Memory B cell (primary cell): ENCODE results near the gene TM4SF20.

Source experiments
- ATAC-seq: fragments of 150-1000 bp; cut with Tn5 transposase; 2 replicates; pipeline ENCODE4 v1.10.0; 2021; ENCODE audit warnings: low read depth, mild to moderate bottlenecking, moderate library complexity
- DNase-seq, 2 donors: peaks; one replicate each; pipeline ENCODE4 v3.0.0; 2022; ENCODE audit warnings: low spot score in 2 of 2
- H3K27ac Mint-ChIP-seq: one replicate; pipeline ENCODE4 v1.8.0; 2022; ENCODE audit warnings: mild to moderate bottlenecking, moderate library complexity, mixed read lengths
- H3K27me3 Mint-ChIP-seq: one replicate; pipeline ENCODE4 v1.8.0; 2022; ENCODE audit warnings: mixed read lengths
- H3K36me3 Mint-ChIP-seq: one replicate; pipeline ENCODE4 v1.8.0; 2022; ENCODE audit warnings: mild to moderate bottlenecking, mixed read lengths
- H3K4me1 Mint-ChIP-seq: one replicate; pipeline ENCODE4 v1.8.0; 2022; ENCODE audit warnings: mixed read lengths
- H3K4me3 Mint-ChIP-seq: one replicate; pipeline ENCODE4 v1.8.0; 2022; ENCODE audit warnings: mild to moderate bottlenecking, moderate library complexity, mixed read lengths
- H3K9me3 Mint-ChIP-seq: one replicate; pipeline ENCODE4 v1.8.0; 2022; ENCODE audit warnings: mixed read lengths

Gene TM4SF20

DNA sequence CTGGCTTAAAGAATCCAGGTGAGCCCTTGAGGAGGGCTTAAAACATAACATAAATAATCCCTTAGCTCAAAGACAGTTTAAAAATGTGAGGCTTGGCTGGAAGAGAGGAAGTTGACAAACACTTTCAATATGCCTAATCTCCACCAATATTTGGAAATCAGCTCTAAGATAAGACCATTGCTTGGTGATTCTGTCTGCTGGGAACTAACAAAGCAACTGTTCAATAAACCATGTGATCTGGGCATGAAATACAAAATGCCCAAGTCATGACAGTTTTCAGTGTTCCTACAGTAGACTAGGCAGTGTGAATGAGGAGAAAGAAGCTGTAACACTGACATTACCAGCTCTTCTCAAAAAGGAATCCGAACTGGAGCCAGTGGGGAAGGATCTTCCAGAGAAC lies 43.4 kb downstream of the TM4SF20 start:
- Mint-ChIP-seq H3K9me3 (no peaks in the 10 kb centered on the region), H3K36me3 (peaks cover 30% of the 10 kb centered on the region), H3K27me3 (no peaks in the 10 kb centered on the region), H3K27ac (peak overlapping the region; percentile 38), H3K4me1 (peaks cover 2% of the 10 kb centered on the region), H3K4me3 (no peak overlapping the region)
- ATAC-seq (no peak), DNase-seq (no peak)

DNA sequence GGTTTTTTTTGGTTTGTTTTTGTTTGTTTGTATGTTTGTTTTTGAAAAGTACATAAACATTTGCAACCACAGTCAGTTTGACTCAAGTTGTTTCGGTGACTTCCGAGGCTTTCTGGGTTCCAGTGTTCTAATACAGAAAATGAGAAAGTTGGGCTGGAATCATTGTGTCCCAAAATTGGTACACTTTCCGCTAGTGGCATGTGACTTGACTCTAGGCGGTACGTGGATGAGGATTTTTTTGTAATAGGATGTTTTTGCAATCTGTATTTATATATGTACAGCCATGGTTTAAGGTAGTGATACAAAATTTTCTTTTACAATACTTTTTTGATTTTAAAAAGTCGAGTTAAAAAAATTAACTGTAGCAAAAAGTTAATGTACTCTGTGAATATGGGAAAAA lies 52.3 kb downstream of the TM4SF20 start:
- H3K27ac Mint-ChIP-seq, result peak overlapping the region; percentile 35
- no peak for ATAC-seq
- H3K4me1 Mint-ChIP-seq, result peaks cover 12% of the 10 kb centered on the region
- peak overlapping the region; percentile 14 for H3K4me3 Mint-ChIP-seq
- H3K36me3 Mint-ChIP-seq, result peaks cover 4% of the 10 kb centered on the region
- H3K9me3 Mint-ChIP-seq, result no peaks in the 10 kb centered on the region
- no peak for DNase-seq
- no peaks in the 10 kb centered on the region for H3K27me3 Mint-ChIP-seq

DNA sequence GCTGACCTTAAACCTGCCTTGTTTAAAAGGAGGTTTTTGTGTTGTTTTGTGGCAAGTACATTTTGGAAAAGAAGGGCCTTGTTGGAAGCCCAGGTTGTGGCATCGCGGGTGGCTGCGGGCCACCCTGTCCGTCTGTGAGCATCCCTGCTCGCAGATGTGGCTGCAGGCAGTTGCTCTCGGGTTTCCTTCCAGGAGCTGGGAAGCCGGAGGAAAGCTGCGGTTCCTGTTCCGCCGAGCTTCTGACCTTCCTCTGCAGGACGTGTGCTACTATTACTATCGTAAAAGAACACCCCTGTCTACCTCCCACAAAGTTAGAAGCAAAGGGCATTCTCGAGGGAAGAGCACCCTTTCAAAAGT lies 53.3 kb downstream of the TM4SF20 start:
- H3K9me3 Mint-ChIP-seq, result no peaks in the 10 kb centered on the region
- peaks cover 12% of the 10 kb centered on the region for H3K4me1 Mint-ChIP-seq
- ATAC-seq (no peak), DNase-seq (no peak)
- H3K27ac Mint-ChIP-seq, result peak overlapping the region; percentile 91
- H3K36me3 Mint-ChIP-seq, result no peaks in the 10 kb centered on the region
- H3K4me3 Mint-ChIP-seq, result peak overlapping the region; percentile 96
- no peaks in the 10 kb centered on the region for H3K27me3 Mint-ChIP-seq

DNA sequence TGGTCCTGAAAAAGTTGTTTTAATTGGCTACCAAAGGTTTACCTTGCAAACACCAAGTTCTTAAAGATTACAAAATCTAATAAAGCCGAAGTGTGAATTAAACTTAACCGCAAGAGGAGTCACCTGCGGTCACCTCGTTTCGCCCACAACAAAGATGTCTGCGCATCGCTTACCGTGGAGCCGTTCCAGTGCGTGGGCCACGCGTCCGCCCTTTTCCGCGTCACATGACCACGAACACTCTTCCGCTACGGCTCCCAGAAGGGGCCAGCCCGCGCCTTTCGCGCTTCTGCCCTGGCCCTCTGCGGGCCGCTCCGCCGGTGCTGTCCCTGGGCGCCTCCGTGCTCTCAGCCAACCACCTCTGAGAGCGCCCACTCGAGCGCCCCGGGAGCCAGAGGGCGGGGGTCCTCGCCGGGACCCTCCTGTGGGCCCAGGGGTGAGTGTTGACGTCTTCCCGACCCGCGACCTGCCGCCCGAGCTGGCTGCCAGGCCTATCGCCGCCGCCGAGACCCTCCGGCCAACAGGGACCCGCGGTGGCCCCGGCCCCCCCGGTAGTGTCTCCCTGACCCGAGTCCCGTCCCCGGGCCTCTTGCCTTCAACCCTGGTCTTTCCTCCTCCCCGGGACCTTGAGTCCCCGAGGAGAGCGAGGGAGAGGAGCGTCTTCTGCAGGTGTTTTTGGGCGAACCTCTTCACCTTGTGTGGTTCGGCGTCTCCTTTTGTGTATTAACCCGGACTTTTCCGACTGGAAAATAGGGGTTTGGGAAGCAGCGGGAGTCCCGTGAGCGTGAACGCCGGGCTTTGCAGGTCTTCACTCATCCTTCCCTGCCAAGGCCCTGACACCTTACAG lies 53.9 kb downstream of the TM4SF20 start, which contains the start of gene MFF:
Gene MFF (plus strand): TSS at position 257 of the 844 bp plus-strand sequence. CDS start 5,415 bp downstream, outside the sequence.
- DNase-seq (peak; percentile 87), ATAC-seq (peak; percentile 98)
- Mint-ChIP-seq H3K9me3 (no peaks in the 10 kb centered on the region), H3K27me3 (no peaks in the 10 kb centered on the region), H3K36me3 (no peaks in the 10 kb centered on the region), H3K4me1 (peaks cover 12% of the 10 kb centered on the region), H3K4me3 (peak within 1 kb of the TSS; percentile 96), H3K27ac (peak within 1 kb of the TSS; percentile 91)

DNA sequence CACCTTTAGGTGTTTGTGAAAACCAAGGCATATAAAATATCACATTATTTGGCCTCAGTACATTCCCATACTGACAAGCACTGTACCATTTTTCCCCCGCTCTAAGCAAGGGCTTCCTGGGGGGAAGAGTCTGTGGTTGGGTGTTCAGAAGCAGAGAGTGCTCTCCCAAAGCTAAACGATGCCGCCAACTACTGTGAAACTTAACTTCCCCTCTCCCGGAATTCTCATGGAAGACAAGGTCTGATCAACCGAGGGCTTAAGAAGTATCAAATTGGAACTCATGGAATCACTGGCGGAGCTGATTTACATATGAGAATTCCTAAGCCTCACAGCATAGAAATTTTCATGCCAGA lies 54.5 kb downstream of the TM4SF20 start:
- Mint-ChIP-seq H3K4me3 (peak overlapping the region; percentile 96), H3K4me1 (peaks cover 12% of the 10 kb centered on the region), H3K27me3 (no peaks in the 10 kb centered on the region), H3K36me3 (no peaks in the 10 kb centered on the region), H3K27ac (peak overlapping the region; percentile 91), H3K9me3 (no peaks in the 10 kb centered on the region)
- no peak for ATAC-seq
- DNase-seq, result peak; percentile 2 to 18

DNA sequence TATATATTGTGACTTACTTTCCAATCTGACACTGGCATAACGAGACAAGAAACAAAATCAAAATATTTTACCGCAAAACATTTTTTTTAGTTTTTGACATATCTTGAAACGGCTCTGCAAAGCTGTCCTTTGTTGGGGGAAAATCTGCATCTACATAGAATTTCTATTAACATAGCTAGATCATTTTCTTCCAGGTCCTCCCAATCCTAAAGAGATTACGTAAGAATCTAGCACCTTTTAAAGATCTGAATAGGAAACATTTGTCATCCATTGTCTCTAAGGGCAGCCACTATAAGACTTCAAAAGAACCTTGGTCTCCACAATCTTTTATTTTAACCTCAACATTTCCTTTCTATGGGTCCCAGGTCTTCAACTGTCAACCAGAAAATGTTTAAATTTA lies 55.3 kb downstream of the TM4SF20 start:
- H3K4me3 Mint-ChIP-seq, result no peak overlapping the region
- no peaks in the 10 kb centered on the region for H3K27me3 Mint-ChIP-seq
- H3K27ac Mint-ChIP-seq, result no peak overlapping the region
- H3K4me1 Mint-ChIP-seq, result peaks cover 12% of the 10 kb centered on the region
- no peaks in the 10 kb centered on the region for H3K9me3 Mint-ChIP-seq
- no peak for DNase-seq
- H3K36me3 Mint-ChIP-seq, result no peaks in the 10 kb centered on the region
- ATAC-seq, result no peak

DNA sequence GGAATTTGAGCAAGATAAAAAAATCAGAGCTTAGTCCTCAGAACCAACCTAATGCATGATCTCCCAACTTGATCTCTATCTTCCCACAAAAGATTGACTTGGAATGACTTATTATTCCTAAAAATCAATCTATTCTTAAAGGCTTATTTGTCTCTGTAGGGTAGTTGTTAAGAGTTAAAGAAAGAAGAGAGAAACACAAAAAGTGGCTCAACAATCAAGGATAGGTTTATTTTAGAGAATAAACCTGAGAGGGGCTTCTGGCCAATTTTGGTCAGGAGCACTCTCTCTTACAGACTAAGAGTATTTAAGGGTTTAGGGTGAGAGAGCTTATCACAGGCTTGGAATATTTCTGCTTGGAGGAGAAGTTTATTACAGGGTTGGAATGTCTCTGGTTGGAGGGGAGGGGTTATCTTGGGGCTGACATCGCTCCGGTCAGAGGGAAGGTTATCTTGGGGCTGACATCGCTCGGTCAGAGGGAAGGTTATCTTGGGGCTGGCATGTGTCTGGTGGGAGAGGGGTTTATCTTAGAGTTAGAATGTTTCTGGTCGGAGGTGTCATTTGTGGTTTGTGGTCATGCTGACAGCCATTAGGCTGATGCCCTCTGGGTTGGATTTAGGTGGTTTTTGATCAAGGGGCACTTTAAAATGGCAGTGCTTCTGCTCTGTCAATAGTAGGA lies 56.4 kb downstream of the TM4SF20 start:
- no peak overlapping the region for H3K27ac Mint-ChIP-seq
- ATAC-seq (no peak), DNase-seq (no peak)
- no peaks in the 10 kb centered on the region for H3K27me3 Mint-ChIP-seq
- peaks cover 8% of the 10 kb centered on the region for H3K4me1 Mint-ChIP-seq
- H3K36me3 Mint-ChIP-seq, result no peaks in the 10 kb centered on the region
- peaks cover 2% of the 10 kb centered on the region for H3K9me3 Mint-ChIP-seq
- H3K4me3 Mint-ChIP-seq, result no peak overlapping the region

DNA sequence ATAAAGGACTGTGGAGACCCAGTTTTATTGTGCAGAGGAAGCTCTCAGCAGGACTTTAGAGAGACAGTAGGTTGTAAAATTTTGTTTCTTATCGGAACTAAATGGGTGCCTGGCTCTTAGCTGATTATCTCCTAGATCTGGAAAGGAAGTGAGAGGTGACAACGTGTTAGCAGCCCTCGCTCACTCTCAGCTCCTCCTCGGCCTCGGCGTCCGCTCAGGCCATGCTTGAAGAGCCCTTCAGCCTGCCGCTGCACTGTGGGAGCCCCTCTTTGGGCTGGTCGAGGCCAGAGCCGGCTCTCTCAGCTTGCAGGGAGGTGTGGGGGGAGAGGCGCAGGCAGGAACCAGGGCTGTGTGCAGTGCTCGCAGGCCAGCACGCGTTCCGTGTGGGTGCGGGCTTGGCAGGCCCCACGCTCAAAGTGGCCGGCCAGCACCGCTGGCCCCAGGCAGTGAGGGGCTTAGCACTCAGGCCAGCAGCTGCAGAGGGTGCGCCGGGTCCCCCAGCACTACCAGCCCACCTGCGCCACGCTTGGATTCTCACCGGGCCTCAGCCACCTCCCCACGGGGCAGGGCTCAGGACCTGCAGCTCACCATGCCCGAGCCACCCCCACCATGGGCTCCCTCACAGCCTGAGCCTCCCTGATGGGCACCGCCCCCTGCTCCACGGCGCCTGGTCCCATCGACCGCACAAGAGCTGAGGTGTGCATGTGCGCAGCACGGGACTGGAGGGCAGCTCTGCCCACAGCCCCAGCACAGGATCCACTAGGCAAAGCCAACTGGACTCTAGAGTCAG lies 58.6 kb downstream of the TM4SF20 start:
- Mint-ChIP-seq H3K4me3 (no peak overlapping the region), H3K36me3 (peaks cover 3% of the 10 kb centered on the region), H3K27me3 (no peaks in the 10 kb centered on the region), H3K4me1 (no peaks in the 10 kb centered on the region), H3K27ac (no peak overlapping the region), H3K9me3 (peaks cover 7% of the 10 kb centered on the region)
- ATAC-seq, result no peak
- no peak for DNase-seq

DNA sequence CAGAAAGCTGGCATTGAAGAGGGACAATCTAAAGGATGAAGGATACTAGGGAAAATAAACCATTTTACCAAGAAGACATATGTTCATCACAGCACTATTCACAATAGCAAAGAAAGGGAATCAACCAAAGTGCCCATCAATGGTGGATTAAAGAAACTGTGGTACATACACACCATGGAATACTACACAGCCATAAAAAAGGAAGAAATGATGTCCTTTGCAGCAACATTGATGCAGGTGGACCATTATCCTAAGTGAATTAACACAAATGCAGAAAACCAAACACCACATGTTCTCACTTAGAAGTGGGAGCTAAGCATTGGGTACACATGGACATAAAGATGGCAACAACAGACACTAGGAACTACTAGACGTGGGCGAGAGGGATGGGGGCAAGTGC lies 61.3 kb downstream of the TM4SF20 start:
- Mint-ChIP-seq H3K4me1 (no peaks in the 10 kb centered on the region), H3K9me3 (peaks cover 7% of the 10 kb centered on the region), H3K36me3 (peaks cover 5% of the 10 kb centered on the region), H3K27ac (no peak overlapping the region), H3K27me3 (no peaks in the 10 kb centered on the region), H3K4me3 (no peak overlapping the region)
- no peak for DNase-seq
- ATAC-seq, result no peak

DNA sequence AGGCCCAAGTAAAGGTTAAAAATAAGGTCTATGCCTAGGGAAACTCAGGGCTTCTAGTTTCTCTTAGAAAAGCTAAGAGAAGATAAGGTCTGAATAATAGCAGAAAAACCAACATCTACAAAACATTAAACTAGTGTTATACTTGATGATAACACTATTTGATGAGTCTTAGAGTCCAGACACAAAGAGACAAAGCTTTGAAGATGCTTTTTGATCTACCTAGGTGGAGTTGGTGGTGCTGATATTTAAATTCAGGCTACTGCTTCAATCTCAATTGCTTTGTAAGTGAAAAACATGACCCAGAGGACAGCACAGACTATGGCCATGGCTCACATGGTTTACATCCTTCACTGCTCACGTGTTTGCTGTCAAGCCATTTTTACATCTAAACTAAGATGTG lies 65.8 kb downstream of the TM4SF20 start:
- DNase-seq (no peak), ATAC-seq (no peak)
- Mint-ChIP-seq H3K27ac (no peak overlapping the region), H3K9me3 (peaks cover 7% of the 10 kb centered on the region), H3K36me3 (peaks cover 16% of the 10 kb centered on the region), H3K4me3 (no peak overlapping the region), H3K4me1 (no peaks in the 10 kb centered on the region), H3K27me3 (no peaks in the 10 kb centered on the region)

DNA sequence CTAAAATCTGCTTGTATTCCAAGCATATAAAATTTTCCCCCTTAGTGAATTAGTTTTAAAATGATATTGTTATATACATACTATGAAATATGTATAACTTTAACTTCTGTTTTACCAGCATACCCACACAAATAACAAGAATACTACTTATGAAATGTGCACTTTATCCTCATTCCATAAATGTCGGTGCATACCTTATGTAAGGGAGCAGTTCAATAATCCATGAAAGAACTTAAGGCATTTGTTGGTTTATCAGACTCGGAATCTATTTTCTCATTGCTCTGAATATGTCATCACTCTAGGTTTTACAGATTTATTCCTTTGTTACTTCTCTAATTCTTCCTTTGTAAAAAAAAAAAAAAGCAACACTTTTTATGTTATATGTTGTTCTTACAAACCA lies 66.5 kb downstream of the TM4SF20 start:
- no peak for DNase-seq
- no peak for ATAC-seq
- Mint-ChIP-seq H3K4me1 (no peaks in the 10 kb centered on the region), H3K27ac (no peak overlapping the region), H3K9me3 (peaks cover 5% of the 10 kb centered on the region), H3K27me3 (no peaks in the 10 kb centered on the region), H3K36me3 (peaks cover 23% of the 10 kb centered on the region), H3K4me3 (no peak overlapping the region)
